HG02938 (cell line): ENCODE measurements around the gene MYOM1.
"Not testable (repeated sequence)": the region's sequence is repeated elsewhere in the genome, so short reads cannot be mapped to it uniquely, and the experiment has no call there.

Source experiments
- ATAC-seq: cut with Tn5 transposase; IDR thresholded peaks from one replicate; pipeline ENCODE4 v1.9.1; 2021; ENCODE audit warnings: mild to moderate bottlenecking, moderate library complexity; ENCODE audit not compliant: unreplicated experiment

Gene MYOM1

DNA sequence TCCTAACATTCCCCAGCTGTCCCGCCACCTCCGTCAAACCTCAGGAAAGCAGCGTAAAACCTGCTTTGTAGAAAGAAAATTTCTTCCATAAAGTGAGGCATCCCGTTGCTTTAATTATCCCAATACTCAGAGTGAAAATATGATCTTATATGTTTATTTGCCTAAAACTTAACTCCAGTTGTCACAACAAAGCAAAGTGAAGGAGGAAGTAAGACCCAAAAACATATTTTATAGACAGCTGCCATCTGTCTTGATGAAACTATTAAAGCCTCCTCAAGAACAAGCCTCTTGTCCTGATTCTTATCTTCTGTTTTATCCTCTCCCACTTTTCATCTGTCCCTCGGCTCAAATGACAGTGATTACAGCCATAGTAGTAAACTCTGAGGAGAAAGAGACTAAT, 177.9 kb downstream of the MYOM1 start:
- ATAC-seq: no peak

DNA sequence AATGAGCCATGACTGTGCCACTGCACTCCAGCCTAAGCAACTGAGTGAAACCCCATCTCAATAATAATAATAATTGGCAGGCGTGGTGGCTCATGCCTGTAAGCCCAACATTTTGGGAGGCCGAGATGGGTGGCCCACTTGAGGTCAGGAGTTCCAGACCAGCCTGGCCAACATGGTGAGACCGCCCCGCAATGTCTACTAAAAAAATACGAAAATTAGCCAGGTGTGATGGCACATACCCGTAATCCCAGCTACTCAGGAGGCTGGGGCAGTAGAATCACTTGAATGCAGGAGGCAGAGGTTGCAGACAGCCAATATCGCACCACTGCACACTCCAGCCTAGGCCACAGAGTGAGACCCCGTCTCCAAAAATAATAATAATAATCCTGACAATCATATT, 178.9 kb downstream of the MYOM1 start:
- no peak for ATAC-seq

DNA sequence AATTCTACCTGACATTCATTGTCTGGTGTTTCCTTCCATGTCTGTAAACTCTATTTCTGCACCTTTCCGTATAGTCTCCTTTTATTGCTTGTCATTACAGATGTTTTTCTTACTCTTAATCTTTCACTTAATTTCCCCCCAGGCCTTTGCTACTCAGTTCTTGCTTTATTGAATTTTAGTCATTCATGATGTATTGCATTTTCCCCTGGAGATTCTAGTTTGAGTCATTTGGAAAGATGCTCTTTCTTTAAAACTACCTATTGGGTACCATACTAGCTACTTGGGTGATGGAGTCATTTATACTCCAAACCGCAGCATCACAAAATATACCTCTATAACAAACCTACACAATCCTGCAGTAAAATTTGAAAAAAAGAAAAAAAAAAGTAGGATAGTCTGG, 179.6 kb downstream of the MYOM1 start:
- ATAC-seq: no peak

DNA sequence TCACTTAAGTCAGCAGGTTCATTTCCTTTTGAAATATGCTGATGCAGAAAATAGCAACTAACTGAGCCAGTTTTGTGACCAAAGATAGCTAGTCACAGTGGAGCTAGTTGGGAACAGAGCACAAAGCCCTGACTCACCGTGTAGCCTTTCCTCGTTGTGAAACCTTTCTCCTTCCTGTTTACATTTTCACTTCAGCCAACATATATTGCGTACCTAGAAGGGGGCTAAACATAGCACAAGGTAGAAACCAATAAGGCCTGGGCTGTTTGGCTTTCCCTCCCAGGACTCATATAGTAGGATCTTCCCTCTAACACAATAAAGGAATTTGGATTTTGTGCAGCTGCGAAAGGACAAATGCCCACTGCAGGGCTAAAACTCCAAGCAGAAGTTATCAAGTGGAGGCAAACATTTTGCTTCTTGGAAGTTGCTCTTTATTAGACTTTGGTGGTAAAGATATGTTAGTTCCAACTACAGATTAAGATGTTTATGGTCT, 182.3 kb downstream of the MYOM1 start:
- peak; percentile 90 for ATAC-seq

DNA sequence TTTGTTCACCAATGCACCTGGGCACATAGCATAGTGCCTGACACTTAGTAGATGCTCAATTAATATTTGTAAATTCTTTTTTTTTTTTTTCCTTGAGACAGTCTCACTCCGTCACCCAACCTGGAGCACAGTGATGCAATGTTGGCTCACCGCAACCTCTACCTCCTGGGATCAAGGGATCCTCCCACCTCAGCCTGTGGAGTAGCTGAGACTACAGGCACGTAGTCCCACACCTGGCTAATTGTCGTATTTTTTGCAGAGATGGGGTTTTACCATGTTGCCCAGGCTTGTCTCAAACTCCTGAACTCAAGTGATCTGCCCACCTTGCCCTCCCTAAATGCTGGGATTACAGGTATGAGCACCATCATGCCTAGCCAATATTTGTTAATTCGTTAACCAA, 183.7 kb downstream of the MYOM1 start:
- no peak for ATAC-seq

DNA sequence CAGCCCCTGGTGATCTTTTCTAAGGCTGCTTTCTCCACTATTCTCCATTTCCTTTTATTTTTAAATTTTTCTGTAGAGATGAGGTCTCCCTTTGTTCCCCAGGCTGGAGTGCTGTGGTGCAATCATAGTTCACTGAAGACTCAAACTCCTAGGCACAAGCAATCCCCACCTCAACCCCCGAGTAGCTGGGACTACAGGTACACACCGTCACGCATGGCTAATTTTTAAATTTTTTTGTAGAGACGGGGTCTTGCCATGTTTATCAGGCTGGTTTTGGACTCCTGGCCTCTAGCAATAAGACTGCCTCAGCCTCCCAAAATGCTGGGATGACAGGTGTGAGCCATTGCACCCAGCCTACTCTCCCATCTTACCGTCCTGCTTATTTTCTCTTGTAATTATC, 184.1 kb downstream of the MYOM1 start:
- no peak for ATAC-seq

DNA sequence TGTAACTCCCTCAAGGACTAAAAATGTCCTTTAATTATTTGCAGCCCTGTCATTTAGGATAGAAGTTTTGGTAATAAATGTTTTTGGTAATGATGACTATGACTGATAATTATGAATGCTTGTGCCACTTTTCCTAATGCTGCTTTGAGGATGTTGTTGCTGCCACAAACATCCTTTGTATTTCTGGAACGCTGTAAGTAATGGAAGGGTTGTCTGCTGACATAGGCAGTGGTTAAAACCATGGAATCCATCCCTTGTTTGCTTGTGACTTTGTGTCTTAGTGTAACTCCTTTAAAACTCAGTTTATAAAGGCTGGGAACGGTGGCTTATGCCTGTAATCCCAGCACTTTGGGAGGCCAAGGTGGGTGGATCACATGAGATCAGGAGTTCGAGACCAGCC, 187.0 kb downstream of the MYOM1 start:
- no peak for ATAC-seq

DNA sequence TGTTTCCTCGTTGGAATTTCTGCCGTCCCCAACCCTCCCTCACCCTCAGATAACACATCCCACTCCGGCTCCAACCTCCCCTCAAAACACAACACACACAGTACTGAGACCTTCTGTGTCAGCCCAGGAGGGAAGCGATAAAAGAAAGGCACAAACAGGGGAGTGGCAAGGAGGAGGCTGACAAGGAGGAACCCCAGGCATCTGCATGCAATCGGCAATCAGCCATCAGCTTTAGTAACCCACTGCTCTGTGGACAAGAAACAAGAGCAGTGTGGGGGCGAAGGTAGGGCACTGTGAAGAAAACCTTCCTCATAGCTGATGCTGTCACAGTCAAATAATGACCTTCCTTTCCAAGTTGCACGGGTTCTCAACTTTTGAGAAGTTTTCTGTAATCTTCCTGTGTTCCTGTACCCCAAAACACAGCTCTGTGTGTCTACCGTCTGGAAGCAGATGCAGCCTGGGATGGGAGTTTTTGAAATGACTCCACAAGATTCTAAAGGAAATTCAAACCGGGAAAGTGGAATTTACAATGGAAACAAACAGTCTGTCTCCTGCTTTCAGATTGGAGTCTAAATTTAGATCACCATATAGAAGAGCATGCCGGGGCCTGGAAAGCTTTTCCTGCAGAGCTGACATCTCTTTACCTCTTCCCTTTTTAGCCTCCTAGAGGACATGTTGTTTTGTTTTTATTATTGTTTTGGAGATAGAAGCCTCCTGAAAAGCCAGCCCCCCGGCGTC, 190.4 kb downstream of the MYOM1 start:
- ATAC-seq: no peak

DNA sequence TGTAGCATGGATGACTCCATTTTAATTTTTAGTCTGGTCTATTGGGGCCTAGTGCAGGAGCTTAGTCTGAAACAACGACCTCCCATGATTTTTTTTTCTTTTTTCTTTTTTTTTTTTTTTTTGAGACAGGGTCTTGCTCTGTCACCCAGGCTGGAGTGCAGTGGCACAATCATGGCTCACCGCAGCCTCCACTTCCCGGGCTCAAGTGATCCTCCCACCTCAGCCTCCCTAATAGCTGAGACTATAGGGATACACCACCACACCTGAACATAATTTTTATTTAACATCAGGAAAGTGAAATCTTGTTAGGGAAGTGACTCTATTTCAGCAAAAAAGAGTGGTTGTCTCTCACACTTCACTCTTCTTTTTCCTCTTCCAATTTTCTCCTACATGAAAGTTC, 191.7 kb downstream of the MYOM1 start:
- not testable (repeated sequence) for ATAC-seq

DNA sequence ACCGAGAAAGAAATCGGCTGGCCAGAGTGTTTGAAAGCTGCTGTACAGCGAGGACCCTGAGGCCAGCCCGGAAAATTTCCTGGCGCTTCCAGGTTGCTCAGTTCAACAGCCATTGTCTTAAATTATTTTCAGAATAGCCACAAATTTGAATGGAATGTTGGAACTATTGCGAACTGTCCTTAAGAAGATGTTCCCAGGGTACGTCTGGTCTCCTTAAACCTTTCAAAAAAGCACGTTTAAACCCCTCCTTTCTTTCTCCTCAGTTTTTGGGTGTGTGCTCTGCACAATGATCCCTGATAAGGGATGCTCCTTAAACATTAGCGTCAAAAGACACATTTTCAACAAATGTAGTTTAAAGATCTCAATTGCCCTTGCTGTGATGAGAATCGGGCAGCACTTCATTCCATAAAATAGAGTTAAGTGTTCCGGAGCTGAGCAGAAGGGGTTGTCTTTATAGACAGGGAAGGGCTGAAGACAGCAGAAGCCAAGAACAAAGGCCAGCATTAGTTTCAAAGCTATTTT, 192.3 kb downstream of the MYOM1 start:
- ATAC-seq: no peak

DNA sequence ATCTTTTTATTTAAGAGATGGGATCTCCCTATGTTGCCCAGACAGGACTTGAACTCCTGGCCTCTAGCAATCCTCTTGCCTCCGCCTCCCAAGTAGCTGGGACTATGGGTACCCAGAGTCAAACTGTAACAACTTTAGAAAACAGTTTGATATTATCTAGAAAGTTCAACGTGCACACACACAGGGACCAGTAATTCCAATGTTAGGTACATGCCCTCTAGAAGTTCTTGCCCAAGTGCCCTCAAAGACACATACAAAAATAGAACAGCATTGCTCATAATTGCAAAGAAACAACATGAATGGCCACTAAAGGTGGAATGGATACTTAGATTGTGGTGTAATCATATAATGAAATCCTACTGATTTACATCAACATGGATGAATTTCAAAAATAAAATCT, 194.2 kb downstream of the MYOM1 start:
- ATAC-seq: no peak

DNA sequence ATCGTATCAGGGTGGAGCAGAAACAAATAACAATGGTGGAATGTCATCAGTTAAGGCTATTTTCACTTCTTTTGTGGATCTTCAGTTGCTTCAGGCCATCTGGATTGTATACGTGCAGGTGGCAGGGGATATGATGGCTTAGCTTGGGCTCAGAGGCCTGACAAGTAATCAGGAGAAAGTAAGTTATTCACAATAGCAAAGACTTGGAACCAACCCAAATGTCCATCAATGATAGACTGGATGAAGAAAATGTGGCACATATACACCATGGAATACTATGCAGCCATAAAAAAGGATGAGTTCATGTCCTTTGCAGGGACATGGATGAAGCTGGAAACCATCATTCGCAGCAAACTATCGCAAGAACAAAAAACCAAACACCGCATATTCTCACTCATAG, 196.2 kb downstream of the MYOM1 start:
- ATAC-seq: not testable (repeated sequence)
